NCI-H2029 (cell line): ENCODE data around the gene NUDT19.
"Not testable (repeated sequence)": the region's sequence is repeated elsewhere in the genome, so short reads cannot be mapped to it uniquely, and the experiment has no call there.

Experiments
- DNase-seq: peaks from one replicate; lab custom pipeline; 2025; lab: John Stamatoyannopoulos, UW

The NUDT19 gene

DNA sequence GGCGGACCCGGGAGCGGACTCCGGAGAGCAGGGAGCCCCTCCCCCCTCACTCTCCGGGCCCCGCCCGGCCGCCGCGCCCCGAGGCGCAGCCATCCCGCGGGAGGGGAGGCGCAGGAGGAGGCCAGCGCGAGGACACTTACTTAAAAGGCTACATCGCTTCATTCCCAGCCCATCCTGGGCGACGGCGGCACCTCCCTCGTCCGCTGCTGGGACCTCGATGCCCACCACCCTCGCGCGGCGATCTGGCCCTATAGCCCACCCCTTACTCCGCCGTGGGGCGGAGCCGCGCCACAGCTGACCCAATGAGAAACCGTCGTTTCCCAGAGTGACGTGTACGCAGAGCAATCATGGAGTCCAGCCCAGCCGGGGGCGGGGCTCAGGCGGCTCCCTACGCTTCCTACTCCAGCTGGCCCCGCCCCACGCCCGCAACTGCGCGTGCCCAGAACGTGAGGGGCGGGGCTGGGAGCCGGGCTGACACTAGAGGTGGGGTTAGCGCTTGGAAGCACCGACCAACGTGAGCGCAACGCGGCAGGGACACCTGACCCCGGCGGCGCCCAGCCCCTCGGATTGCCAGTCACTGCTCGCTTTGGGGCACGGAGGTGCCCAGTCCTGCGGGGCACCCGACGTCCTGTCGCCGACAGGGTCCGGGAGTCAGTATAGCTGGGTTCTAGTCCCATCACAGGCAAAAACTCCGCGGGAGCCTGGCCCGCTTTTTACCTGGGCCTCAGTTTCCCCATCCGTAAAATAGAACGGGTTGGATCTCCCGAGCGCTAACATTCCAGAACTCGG, 16.5 kb upstream of the NUDT19 start, which contains the start of gene ANKRD27:
Gene ANKRD27, minus strand, starts transcription at position 250 of the 789 bp plus-strand sequence. CDS start 16,165 bp downstream, outside the sequence.
- DNase-seq, result peak; percentile 97

- DNase-seq, result peak; percentile 65
Observed at GRCh38 chr19:32675720-32676185, 15.9 kb upstream of the NUDT19 start, which contains the start of gene RGS9BP. RGS9BP (plus strand) TSS chr19:32675848; CDS start chr19:32676264, 416 bp downstream.

DNA sequence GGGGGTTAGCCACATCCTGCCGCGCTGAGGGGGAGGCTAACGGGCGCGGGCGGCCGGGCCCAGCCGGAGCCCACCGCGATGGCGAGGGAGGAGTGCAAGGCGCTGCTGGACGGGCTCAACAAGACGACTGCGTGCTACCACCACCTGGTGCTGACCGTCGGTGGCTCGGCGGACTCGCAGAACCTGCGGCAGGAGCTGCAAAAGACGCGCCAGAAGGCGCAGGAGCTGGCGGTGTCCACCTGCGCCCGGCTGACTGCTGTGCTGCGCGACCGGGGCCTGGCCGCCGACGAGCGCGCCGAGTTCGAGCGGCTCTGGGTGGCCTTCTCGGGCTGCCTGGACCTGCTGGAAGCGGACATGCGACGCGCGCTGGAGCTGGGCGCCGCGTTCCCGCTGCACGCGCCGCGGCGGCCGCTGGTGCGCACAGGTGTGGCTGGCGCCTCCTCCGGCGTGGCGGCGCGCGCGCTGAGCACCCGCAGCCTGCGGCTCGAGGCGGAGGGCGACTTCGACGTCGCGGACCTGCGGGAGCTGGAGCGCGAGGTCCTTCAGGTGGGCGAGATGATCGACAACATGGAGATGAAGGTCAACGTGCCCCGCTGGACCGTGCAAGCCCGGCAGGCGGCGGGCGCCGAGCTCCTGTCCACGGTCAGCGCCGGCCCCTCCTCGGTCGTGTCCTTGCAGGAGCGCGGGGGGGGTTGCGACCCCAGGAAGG, 15.3 kb upstream of the NUDT19 start:
- peak; percentile 30 for DNase-seq

DNA sequence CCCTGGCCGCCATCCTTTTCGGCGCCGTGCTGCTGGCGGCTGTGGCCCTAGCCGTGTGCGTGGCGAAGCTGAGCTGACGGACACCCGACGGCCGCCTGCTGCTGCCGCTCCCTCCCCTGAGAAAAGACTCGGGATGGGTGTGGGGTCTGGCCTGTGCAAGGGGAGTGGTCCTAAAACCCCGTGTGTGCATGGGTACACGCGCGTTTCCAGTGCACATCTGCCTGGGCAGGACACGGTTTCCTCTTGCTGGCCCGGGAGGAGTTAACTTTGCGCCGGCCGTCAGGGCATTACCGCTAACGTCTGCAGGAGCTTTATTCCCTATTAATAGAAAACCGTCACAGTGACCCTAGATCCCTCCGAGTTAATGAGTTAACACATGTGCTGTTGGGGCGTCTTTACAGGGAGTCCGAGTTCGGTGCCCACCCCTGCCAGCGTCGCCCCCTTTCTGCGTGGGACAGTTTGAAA, 14.7 kb upstream of the NUDT19 start:
- DNase-seq, result no peak

DNA sequence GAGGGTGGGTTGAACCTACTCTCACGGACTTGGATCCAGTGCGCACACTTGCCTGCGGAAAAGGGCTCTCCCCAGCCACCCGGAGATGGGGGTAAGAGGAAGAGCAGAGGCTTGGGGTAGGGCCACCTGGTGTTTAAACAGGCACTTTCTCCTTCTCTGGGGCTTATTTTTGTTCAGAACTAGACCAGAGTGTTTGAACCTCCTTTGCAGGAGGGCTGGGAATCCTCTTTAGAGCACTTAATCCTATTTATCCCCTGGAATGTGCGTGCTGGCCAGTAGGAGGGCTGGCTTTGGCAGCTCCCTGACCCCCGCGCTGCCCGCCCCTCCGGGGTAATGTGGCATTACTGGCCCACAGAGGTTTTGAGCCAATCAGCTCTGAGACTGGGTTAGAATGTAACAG, 14.0 kb upstream of the NUDT19 start:
- no peak for DNase-seq

DNA sequence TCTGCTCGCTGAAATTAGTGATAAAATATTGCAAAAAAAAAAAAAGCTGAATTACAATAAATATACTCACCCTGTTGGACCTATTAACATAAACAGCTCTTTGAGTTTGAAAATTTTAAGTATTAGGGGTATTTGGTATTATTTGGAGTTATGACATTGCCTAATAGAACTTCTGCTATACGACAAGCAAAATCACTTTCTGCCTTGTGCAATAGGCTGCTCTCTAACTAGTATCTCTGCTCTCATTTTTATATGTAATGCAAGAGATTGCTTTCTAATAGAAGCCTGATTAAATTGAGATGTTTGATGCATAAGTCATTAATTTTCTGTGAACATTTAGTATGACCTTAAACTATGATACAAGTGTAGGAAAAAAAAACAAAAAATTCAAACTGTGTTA, 10.6 kb upstream of the NUDT19 start:
- DNase-seq, result no peak

- no peak for DNase-seq
Observed at GRCh38 chr19:32682317-32682716, 9.3 kb upstream of the NUDT19 start.

- DNase-seq, result no peak
Observed at GRCh38 chr19:32686847-32687475, 4.7 kb upstream of the NUDT19 start.

DNA sequence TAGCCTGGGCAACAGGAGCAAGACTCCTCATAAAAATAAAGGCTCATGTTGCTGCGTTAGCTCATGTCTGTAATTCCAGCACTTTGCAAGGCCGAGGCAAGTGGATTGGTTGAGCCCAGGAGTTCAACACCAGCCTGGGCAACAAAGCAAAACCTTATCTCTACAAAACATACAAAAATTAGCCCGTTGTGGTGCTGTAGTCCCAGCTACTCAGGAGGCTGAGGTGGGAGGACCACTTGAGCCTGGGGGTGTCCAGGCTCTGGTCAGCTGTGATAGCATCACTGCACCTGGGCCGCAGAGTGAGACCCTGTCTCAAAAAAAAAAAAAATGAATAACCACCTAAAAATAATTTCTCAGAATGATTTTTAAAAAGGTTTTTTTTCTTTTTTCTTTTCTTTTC, 3.9 kb upstream of the NUDT19 start:
- DNase-seq, result no peak

- peak; percentile 7 for DNase-seq
Observed at GRCh38 chr19:32688311-32688710, 3.3 kb upstream of the NUDT19 start.

DNA sequence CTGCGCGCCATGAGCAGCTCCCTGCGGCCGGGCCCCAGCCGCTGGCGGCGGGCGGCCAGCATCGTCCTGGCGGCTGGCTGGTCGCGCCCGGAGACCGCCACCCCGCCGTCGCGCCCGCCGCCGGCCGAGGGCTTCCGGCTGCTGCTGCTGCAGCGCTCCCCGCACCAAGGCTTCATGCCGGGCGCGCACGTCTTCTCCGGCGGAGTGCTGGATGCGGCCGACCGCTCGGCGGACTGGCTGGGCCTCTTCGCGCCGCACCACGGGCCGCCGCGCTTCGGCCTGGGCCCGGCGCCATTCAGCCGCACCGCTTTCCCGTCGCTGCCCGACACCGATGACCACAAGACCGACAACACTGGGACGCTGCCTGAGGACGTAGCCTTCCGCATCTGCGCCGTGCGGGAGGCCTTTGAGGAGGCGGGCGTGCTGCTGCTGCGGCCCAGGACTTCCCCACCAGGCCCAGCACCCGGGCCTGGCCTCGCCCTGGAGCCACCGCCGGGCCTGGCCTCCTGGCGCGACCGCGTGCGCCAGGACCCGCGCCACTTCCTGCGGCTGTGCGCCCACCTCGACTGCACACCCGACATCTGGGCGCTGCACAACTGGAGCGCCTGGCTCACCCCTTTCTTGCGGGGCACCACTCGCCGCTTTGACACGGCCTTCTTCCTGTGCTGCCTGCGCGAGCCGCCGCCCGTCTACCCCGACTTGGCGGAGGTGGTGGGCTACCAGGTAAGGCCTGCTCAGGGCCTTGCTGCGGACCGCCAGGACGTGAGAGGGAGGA, 518 bp downstream of the NUDT19 start:
- DNase-seq, result peak; percentile 53

DNA sequence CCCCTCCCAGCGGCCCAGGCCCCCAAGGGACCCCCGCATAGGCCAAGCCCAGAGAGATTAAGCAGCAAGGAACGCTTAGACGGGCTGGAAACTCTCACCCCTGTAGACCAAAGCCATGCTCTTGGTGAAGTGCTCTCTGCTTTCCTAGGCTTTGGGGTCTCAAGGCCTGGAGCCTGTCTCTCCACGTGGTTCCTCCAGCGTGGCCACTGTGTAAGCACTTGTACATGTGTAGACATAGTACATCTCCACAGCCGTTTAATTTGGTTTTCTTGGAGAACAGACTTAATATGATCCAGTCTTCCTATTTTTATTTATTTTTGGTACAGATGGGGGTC, 1.1 kb downstream of the NUDT19 start:
- no peak for DNase-seq

- not testable (repeated sequence) for DNase-seq
Observed at GRCh38 chr19:32693151-32694108, 1.8 kb downstream of the NUDT19 start.

- DNase-seq, result not testable (repeated sequence)
Observed at GRCh38 chr19:32694316-32694715, 2.7 kb downstream of the NUDT19 start.

- DNase-seq, result not testable (repeated sequence)
Observed at GRCh38 chr19:32694851-32695250, 3.2 kb downstream of the NUDT19 start.

GRCh38 chr19:32695506-32695905, 3.9 kb downstream of the NUDT19 start:
- DNase-seq, result not testable (repeated sequence)

GRCh38 chr19:32696771-32697170, 5.2 kb downstream of the NUDT19 start:
- DNase-seq, result not testable (repeated sequence)

DNA sequence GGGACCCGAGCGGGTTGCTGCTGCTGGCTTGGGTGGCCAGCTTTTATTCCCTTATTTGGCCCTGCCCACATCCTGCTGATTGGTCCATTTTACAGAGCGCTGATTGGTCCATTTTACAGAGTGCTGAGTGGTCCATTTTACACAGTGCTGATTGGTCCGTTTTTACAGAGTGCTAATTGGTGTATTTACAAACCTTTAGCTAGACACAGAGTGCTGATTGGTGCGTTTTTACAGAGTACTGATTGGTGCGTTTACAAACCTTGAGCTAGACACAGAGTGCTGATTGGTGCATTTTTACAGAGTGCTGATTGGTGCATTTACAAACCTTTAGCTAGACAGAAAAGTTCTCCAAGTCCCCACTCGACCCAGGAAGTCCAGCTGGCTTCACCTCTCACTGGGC, 8.5 kb downstream of the NUDT19 start:
- not testable (repeated sequence) for DNase-seq

- peak; percentile 12 for DNase-seq
Observed at GRCh38 chr19:32702010-32702409, 10.4 kb downstream of the NUDT19 start.

DNA sequence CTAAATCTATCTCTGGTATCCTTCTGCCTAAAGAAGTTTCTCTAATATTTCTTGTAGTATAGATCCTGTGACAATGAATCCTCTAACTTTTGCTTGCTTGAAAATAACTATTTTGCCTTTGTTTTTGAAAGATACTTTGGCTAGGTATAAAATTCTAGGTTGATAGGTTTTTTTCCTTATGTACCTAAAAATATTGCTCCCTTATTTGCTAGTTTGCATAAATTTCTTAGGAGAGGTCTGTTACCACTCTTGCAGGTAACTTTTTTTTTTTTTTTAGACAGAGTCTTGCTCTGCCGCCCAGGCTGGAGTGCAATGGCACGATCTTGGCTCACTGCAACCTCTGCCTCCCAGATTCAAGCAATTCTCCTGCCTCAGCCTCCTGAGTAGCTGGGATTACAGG, 12.4 kb downstream of the NUDT19 start:
- DNase-seq, result not testable (repeated sequence)

DNA sequence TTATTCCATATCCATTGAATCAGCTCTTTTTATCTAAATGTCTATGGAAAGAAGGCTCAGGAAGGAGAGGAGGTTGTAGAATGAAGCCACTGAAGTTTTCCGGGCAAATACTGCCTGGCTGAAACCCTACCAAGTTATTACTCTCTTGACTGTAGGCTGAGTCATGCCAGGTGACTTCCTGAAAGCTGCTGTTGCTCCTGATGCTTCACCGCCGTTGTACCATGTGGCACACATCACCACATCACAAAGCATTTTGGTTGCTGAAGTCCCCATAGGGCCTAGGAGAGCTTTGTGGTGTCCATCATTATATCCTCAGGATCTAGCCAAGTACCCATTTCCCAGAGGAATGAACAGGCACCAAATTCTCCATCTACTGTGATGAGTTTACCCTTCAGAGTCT, 16.8 kb downstream of the NUDT19 start:
- DNase-seq, result no peak
